ENCODE data around the gene NHS. TPM values are rescaled to one million over a fixed set of nuclear protein-coding genes. Genes with fewer than 3 reads are reported as not detected.

NHS gene
- total RNA-seq, 2 donors from 2014 or later, result under 0.01 to 1.3 TPM

DNA sequence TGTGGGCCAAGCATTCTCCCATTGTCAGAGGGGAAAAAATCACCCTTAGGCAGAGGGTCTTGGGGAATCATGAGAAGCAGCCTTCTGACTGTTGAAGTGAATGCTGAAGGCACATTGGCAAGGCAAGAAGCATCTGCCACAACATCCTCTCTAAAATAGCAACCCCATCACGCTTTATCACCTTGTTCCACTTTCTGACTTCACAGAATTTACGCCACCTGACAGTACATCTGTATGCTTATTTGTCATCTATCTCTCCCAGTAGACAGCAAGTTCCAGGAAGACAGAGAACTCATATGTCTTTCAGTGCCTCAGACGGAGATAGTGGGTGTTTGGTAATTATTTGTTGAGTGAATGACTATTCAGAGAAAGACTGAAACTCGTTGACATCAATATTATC is 293.9 kb downstream of the NHS start:
- Histone ChIP-seq H3K4me1 (no peaks in the 10 kb centered on the region), H3K4me3 (no peak overlapping the region), H3K27ac (no peak overlapping the region), H3K36me3 (replicated peaks in 1 of 2; ENCODE audit: insufficient read depth in 1 of 2, low read depth in 2 of 2) (no peaks in the 10 kb centered on the region), H3K9me3 (no peaks in the 10 kb centered on the region), H3K27me3 (no peaks in the 10 kb centered on the region)
- 76 to 83% methylated on average over 4 of the region's 4 CpGs for WGBS, 2 donors
- no peak for ATAC-seq
- TF ChIP-seq, protein P1, sequence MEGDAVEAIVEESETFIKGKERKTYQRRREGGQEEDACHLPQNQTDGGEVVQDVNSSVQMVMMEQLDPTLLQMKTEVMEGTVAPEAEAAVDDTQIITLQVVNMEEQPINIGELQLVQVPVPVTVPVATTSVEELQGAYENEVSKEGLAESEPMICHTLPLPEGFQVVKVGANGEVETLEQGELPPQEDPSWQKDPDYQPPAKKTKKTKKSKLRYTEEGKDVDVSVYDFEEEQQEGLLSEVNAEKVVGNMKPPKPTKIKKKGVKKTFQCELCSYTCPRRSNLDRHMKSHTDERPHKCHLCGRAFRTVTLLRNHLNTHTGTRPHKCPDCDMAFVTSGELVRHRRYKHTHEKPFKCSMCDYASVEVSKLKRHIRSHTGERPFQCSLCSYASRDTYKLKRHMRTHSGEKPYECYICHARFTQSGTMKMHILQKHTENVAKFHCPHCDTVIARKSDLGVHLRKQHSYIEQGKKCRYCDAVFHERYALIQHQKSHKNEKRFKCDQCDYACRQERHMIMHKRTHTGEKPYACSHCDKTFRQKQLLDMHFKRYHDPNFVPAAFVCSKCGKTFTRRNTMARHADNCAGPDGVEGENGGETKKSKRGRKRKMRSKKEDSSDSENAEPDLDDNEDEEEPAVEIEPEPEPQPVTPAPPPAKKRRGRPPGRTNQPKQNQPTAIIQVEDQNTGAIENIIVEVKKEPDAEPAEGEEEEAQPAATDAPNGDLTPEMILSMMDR (IDR thresholded peaks at IDR 0.05), result no peak
- TF ChIP-seq POLR2A (IDR thresholded peaks at IDR 0.05), result no peak
- DNase-seq, result no peak
- intact Hi-C loops (cut with DNase I), result no loop called here

DNA sequence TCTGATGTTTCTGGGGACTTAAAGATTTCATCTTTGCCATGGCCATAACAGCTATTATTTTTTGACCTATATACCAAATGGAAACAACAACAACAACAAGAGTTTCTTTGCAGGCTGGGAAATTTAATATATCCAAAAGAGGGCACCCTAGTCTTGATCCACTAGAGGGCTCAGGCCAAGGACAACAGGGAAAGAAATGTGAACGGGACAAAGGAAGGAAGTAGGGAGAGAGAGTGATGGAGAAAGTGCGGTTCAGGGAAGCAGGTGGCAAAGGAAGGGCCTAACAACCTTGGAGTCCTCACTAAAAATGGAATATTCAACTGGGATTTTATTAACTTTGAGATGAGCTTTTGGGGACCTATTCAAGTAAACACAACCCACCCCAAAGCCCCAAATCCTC is 294.5 kb downstream of the NHS start:
- DNase-seq, result no peak
- 48 to 66% methylated on average over 2 of the region's 2 CpGs for WGBS, 2 donors

DNA sequence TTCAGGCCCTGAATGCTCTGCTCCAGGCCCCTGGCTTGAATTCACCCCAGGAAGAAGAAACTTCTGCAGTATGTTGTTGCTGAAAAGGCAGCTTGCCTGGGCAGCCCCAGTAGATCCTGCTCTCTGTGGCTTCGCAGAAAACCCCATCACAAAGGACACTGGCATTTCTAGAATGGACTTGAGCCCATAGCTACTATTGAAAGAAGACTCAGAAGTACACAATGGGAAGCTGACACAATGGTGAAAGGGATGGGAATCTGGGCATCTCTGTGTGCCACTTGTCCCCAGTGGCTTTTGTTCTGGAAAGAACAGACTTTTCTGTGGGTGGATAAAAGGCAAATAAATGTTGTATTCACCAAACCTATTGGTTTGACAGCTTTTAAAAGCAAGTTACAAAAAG is 294.9 kb downstream of the NHS start:
- no peak overlapping the region for H3K4me3 ChIP-seq
- H3K27me3 ChIP-seq, result no peaks in the 10 kb centered on the region
- TF ChIP-seq, protein P1 (IDR thresholded peaks at IDR 0.05), result no peak
- TF ChIP-seq POLR2A (IDR thresholded peaks at IDR 0.05), result no peak
- DNase-seq (no peak), ATAC-seq (no peak)
- H3K4me1 ChIP-seq, result no peaks in the 10 kb centered on the region
- no peaks in the 10 kb centered on the region for H3K9me3 ChIP-seq
- intact Hi-C loops (cut with DNase I), result no loop called here
- WGBS, 2 donors, result 92% methylated on average over 1 of the region's 1 CpG; no CpG with 5 or more reads in 1 of the 2 donors
- no peak overlapping the region for H3K27ac ChIP-seq
- H3K36me3 ChIP-seq (replicated peaks in 1 of 2; ENCODE audit: insufficient read depth in 1 of 2, low read depth in 2 of 2), result no peaks in the 10 kb centered on the region

More for the DNA sequence above, 294.5 kb downstream of the NHS start:
- H3K27ac ChIP-seq, result no peak overlapping the region
- no peaks in the 10 kb centered on the region for H3K4me1 ChIP-seq
- no peaks in the 10 kb centered on the region for H3K27me3 ChIP-seq
- intact Hi-C loops (cut with DNase I), result no loop called here
- H3K36me3 ChIP-seq (replicated peaks in 1 of 2; ENCODE audit: insufficient read depth in 1 of 2, low read depth in 2 of 2), result no peaks in the 10 kb centered on the region
- TF ChIP-seq, protein P1 (IDR thresholded peaks at IDR 0.05), result no peak
- TF ChIP-seq POLR2A (IDR thresholded peaks at IDR 0.05), result no peak
- no peaks in the 10 kb centered on the region for H3K9me3 ChIP-seq
- no peak for ATAC-seq
- no peak overlapping the region for H3K4me3 ChIP-seq

DNA sequence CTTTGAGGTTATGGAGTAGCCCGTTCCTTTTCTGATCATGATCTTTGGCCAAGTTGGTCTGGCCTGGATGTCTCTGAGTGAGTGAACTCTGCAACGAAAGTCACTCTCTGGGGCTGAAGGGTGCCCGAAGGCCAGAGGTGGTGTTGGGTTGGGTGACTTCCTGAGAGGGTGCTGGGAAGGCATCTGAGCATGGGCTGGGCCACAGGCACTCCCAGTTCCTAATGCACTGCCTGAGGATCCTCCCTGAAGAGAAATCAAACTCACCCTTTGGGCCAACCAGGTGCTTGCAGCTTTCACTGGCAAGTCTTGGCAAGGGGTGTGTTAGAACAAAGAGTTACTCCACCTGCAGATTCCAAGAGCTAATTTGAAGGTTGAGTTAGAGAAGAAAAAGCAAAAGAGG is 295.9 kb downstream of the NHS start:
- Histone ChIP-seq H3K4me3 (no peak overlapping the region), H3K27me3 (no peaks in the 10 kb centered on the region), H3K9me3 (no peaks in the 10 kb centered on the region), H3K4me1 (no peaks in the 10 kb centered on the region), H3K36me3 (replicated peaks in 1 of 2; ENCODE audit: insufficient read depth in 1 of 2, low read depth in 2 of 2) (no peaks in the 10 kb centered on the region), H3K27ac (no peak overlapping the region)
- intact Hi-C loops (cut with DNase I), result no loop called here
- WGBS, 2 donors, result 97 to 100% methylated on average over 1 to 3 of the region's 3 CpGs
- ATAC-seq, result no peak
- DNase-seq, result no peak
- TF ChIP-seq POLR2A (IDR thresholded peaks at IDR 0.05), result no peak
- TF ChIP-seq, protein P1 (IDR thresholded peaks at IDR 0.05), result no peak

DNA sequence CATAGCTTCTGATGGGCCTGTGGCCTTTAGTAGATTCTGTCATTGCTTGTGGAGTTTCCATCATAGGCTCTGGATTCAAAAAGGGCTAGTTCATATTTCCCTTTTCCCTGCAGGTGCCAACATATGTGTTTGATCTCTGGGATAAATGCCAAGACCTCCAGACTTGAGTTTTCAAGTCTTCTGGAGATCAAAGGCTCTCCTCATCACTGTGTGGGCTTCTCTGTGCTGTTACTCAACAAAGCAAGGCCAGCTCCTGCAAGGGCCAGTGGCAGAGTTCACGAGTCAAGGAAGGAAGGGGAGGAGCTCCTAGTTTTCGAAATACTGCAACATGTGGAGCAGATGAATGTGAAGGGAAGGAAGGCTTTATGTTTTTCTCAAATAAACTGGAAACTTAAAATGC is 299.6 kb downstream of the NHS start:
- ATAC-seq, result no peak
- intact Hi-C loops (cut with DNase I), result no loop called here
- 10 to 13% methylated on average over 2 of the region's 2 CpGs for WGBS, 2 donors

More for the DNA sequence above, 299.6 kb downstream of the NHS start:
- peak; percentile 9 to 38 (median 23) for DNase-seq
- Histone ChIP-seq H3K27me3 (no peaks in the 10 kb centered on the region), H3K4me3 (no peak overlapping the region), H3K36me3 (replicated peaks in 1 of 2; ENCODE audit: insufficient read depth in 1 of 2, low read depth in 2 of 2) (no peaks in the 10 kb centered on the region), H3K4me1 (no peaks in the 10 kb centered on the region), H3K27ac (no peak overlapping the region), H3K9me3 (no peaks in the 10 kb centered on the region)
- TF ChIP-seq, protein P1 (IDR thresholded peaks at IDR 0.05), result no peak
- no peak for TF ChIP-seq POLR2A (IDR thresholded peaks at IDR 0.05)

All from body of pancreas (tissue), 4 donors.